Measurements from ENCODE around the gene SPOCK3. TPM values are rescaled to one million over a fixed set of nuclear protein-coding genes. Genes with fewer than 3 reads are reported as not detected.
"Not testable (repeated sequence)": the region's sequence is repeated elsewhere in the genome, so short reads cannot be mapped to it uniquely, and the experiment has no call there.

Gene SPOCK3
- total RNA-seq: 0.10 TPM

DNA sequence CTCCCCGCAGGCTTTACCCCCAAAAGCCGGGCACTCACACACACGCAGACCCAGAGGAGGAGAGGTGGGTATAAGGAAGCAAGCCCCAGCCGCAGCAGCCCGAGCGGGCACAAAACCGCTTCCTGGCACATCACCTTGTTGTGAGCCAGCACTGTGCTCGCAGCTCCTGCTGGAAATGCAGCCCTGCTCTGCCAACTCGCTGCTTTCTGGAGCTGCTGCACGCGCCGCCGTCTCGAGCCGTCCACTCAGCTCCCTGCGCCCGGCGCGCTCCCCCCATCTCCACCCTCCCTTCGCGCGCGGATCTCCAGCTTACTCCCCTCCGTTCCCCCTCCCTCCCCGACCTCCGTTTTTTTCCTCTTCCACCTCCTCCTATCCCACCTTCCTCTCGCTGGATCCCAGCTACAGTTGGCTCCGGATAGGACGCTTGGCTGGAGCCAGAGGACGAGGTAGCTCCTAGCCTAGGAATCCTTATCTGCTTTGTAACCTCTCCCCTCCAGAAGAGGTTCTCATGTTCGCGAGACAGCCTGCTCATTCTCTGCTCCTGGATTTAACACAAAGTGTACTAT is at the start of gene SPOCK3:
Gene SPOCK3, minus strand, starts transcription at position 179 of the 566 bp plus-strand sequence.
- Histone ChIP-seq H3K27me3 (ENCODE audit: insufficient read depth, low read length) (peaks cover 38% of the 10 kb centered on the region), H3K9me3 (ENCODE audit: low read depth, low read length) (no peaks in the 10 kb centered on the region), H3K4me3 (ENCODE audit: low read length) (peak within 1 kb of the TSS; percentile 34), H3K4me1 (ENCODE audit: insufficient read depth, low read length) (peaks cover 5% of the 10 kb centered on the region)

DNA sequence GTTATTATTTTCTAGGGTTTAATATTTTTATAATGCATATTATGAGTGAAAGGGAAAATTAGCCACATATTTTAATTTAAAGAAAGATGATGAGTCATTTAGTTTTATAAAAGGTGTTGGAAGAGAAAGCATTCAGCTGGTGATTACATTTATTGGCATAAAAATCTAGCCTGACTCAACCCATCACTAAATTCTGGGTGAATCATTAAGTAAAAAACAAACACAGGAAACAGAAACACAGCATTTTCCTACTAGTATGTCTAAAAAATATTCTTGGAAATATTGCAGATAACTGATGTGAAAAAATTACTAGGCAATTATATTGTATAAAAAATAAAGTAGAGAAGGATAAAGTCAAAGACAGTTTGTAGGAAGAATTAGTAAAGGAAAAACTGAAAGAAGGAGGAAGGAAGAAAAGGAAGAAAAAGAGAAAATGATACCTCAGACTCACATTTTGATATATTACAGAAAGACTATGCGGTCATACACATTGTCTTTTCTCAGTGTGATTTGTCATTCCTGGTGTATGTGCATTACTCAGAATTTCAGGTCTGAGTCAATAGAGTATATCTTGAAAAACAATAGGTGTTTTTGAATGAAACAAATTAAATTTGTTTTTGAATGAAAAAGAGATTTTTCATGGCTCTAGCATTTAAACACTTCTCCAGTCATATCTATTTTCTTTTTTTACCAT is 48.0 kb upstream of the SPOCK3 start:
- no peaks in the 10 kb centered on the region for H3K9me3 ChIP-seq (ENCODE audit: low read depth, low read length)
- no peak overlapping the region for H3K4me3 ChIP-seq (ENCODE audit: low read length)
- no peaks in the 10 kb centered on the region for H3K27me3 ChIP-seq (ENCODE audit: insufficient read depth, low read length)
- no peaks in the 10 kb centered on the region for H3K4me1 ChIP-seq (ENCODE audit: insufficient read depth, low read length)

DNA sequence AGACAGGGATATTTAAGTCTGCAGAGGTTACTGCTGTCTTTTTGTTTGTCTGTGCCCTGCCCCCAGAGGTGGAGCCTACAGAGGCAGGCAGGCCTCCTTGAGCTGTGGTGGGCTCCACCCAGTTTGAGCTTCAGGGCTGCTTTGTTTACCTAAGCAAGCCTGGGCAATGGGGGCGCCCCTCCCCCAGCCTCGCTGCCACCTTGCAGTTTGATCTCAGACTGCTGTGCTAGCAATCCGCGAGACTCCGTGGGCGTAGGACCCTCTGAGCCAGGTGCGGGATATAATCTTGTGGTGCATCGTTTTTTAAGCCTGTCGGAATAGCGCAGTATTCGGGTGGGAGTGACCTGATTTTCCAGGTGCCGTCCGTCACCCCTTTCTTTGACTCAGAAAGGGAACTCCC is 47.3 kb upstream of the SPOCK3 start:
- not testable (repeated sequence) for H3K4me3 ChIP-seq (ENCODE audit: low read length); H3K4me1 ChIP-seq (ENCODE audit: insufficient read depth, low read length); H3K27me3 ChIP-seq (ENCODE audit: insufficient read depth, low read length); H3K9me3 ChIP-seq (ENCODE audit: low read depth, low read length)

DNA sequence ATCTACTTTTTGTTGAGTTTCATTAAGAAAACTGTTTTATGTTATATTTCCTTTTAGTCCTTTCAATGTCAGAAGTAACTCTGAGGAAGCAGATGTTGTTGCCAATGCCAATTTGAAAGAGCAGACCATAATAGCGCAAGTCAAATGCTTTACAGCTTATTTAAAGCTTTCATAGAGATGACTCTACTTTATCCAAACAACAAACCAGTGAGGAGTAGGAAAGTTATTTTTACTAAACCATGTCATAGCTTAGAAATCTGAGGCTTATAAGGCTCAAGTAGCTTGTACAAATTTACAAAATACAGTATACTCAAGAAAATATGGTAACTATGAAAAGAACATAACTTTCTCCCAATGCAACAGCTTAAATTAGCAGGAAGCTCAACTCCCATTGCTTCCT is 40.1 kb upstream of the SPOCK3 start:
- H3K4me3 ChIP-seq (ENCODE audit: low read length): no peak overlapping the region
- H3K4me1 ChIP-seq (ENCODE audit: insufficient read depth, low read length): no peaks in the 10 kb centered on the region
- no peaks in the 10 kb centered on the region for H3K9me3 ChIP-seq (ENCODE audit: low read depth, low read length)
- no peaks in the 10 kb centered on the region for H3K27me3 ChIP-seq (ENCODE audit: insufficient read depth, low read length)

DNA sequence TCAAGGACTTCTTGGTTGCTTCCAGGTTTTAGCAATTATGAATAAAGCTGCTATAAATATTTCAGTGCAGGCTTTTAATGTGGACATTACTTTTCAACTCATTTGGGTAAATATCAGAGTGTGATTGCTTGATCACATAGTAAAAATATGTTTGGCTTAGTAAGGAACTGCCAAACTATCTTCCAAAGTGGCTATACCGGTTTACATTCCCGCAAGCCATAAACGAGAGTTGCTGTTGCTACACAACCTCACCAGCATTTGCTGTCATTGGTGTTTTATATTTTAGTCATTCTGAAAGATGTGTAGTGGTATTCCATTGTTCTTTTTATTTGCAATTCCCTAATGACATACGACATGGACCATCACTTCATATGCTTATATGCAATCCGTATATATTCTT is 30.9 kb upstream of the SPOCK3 start:
- Histone ChIP-seq H3K27me3 (ENCODE audit: insufficient read depth, low read length) (no peaks in the 10 kb centered on the region), H3K4me3 (ENCODE audit: low read length) (no peak overlapping the region), H3K4me1 (ENCODE audit: insufficient read depth, low read length) (no peaks in the 10 kb centered on the region), H3K9me3 (ENCODE audit: low read depth, low read length) (no peaks in the 10 kb centered on the region)

DNA sequence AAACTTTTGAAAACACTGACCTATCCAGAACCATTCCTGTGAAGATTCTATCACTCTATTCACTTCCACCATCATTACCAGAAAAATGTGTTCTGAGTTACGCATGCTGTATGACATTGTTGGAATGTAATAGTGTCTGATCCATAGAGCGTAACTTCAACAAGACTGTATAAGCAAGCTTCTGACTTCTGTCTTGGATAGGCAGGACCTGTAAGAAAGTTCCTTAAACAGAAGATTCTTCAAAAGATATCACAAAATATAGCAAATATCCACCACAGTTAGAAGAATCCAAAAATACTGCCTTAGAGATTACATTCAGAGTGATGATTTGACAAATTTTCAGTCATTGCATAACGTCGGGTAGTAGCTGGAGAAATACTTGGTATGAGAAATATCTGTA is 14.0 kb upstream of the SPOCK3 start:
- Histone ChIP-seq H3K9me3 (ENCODE audit: low read depth, low read length) (no peaks in the 10 kb centered on the region), H3K4me1 (ENCODE audit: insufficient read depth, low read length) (no peaks in the 10 kb centered on the region), H3K4me3 (ENCODE audit: low read length) (no peak overlapping the region), H3K27me3 (ENCODE audit: insufficient read depth, low read length) (no peaks in the 10 kb centered on the region)

DNA sequence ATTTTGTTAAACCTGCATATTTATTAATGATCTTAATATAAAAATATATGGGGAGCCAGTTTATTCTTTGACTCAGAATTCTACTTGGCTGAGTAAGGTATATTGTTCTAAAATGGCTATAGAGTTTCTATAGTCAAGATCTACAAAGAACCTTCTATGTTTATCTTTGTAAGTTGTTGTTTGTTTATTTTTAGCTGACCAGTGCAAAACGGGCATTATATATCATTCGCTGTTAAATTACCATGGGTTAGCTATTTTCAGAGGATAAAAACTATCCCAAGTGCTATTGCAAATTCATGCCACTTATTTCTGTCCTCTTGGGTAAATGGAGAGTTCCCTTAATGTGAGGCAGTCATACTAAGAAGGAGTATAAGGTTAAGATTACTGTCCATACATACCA is 5.3 kb upstream of the SPOCK3 start:
- Histone ChIP-seq H3K4me1 (ENCODE audit: insufficient read depth, low read length) (peaks cover 3% of the 10 kb centered on the region), H3K27me3 (ENCODE audit: insufficient read depth, low read length) (peaks cover 20% of the 10 kb centered on the region), H3K9me3 (ENCODE audit: low read depth, low read length) (no peaks in the 10 kb centered on the region), H3K4me3 (ENCODE audit: low read length) (no peak overlapping the region)

DNA sequence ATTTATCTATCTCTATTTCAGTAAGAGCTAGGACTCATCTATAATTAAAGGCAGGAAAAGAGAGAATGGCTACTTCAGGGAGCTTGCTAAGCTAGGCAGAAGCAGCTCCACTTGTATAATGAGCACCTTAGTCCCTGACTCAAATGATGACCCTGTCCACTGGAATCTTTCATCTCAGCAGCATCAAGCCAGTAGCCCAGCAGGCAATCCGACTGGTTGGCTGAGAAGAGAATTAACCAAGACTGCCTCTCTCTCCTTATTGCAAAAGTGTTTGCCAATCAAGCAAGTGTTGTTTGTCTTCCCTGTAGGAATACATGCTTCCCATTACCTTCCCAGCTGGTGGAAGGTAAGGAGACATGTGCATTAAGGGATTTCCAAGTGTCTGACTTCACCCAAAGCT is 3.9 kb upstream of the SPOCK3 start:
- Histone ChIP-seq H3K9me3 (ENCODE audit: low read depth, low read length) (no peaks in the 10 kb centered on the region), H3K4me1 (ENCODE audit: insufficient read depth, low read length) (peaks cover 5% of the 10 kb centered on the region), H3K27me3 (ENCODE audit: insufficient read depth, low read length) (peaks cover 33% of the 10 kb centered on the region)

DNA sequence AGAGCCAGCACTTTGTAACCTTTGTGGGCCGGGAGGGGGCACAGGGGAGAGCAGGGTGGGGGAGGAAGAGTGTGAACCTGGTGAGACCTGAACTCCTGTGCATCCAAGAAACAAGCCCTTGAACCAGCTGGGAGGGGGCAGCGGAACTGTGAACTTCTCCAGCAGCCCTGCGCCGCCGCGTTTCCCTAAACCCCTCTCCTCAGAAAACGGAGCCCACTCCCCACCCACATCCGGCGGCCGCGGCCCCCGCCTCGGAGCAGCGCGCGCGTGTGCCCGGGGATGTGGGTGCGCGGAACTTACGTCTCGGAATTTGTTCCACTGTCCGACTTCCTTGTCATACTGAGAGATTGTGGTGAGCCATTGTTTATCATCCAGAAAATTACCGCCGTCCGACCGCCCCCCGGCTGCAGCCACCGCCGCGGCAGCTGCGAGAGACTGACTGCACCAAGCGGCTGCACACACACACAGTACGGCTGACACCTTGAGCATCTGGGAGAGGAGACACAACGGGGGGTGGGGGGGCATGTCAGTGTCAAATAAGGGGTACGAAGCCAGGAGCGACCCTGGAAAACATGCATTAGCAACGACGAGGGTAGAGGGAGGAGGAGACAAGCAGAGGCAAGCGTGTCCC is 494 bp downstream of the SPOCK3 start:
- H3K27me3 ChIP-seq (ENCODE audit: insufficient read depth, low read length): peaks cover 38% of the 10 kb centered on the region

More for the DNA sequence above, 3.9 kb upstream of the SPOCK3 start:
- H3K4me3 ChIP-seq (ENCODE audit: low read length): no peak overlapping the region

DNA sequence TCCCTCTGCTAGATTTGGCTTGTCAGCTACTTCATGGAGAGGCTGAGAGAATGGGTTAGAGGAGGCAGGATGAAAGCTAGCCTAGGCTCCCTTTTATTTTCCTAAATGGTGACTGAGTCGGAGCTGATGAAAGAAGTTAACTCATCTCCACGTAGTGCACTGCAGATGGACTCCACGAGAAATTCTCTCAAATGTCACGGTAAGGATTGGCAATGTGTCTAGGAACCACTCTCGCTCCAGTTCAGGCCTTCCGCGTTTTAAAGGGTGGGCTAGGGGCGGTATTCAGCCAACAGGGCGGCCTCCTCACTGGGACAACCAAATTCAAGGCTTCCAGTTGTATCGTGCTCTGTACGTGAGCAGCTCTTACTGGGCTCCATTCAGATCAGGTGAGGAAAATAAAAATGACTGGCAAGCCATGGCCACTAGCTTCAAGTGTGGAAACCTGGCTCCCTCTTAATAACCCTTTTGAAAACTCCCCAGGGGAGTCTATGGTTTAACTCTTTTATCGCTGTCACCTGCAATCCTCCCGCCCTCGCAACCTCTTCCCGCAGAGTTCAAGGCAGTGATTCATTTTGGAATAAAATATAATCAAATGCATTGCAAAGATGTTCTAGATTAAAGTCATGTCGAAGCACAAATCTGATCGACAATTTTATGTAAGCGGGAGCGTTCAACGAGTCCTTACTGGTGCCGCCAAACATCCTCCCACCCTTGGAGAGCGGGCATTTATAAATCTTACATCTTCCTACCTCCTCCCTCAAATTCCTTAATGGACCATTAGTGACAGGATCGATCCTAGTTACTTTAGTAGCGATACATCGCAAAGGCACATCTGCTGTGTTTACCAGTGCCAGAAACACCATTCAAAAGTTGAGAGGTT is 1.2 kb downstream of the SPOCK3 start:
- H3K9me3 ChIP-seq (ENCODE audit: low read depth, low read length): no peaks in the 10 kb centered on the region
- peaks cover 35% of the 10 kb centered on the region for H3K27me3 ChIP-seq (ENCODE audit: insufficient read depth, low read length)
- peaks cover 5% of the 10 kb centered on the region for H3K4me1 ChIP-seq (ENCODE audit: insufficient read depth, low read length)
- no peak overlapping the region for H3K4me3 ChIP-seq (ENCODE audit: low read length)

More for the DNA sequence above, 494 bp downstream of the SPOCK3 start:
- Histone ChIP-seq H3K4me3 (ENCODE audit: low read length) (peak overlapping the region; percentile 34), H3K9me3 (ENCODE audit: low read depth, low read length) (no peaks in the 10 kb centered on the region), H3K4me1 (ENCODE audit: insufficient read depth, low read length) (peaks cover 5% of the 10 kb centered on the region)

DNA sequence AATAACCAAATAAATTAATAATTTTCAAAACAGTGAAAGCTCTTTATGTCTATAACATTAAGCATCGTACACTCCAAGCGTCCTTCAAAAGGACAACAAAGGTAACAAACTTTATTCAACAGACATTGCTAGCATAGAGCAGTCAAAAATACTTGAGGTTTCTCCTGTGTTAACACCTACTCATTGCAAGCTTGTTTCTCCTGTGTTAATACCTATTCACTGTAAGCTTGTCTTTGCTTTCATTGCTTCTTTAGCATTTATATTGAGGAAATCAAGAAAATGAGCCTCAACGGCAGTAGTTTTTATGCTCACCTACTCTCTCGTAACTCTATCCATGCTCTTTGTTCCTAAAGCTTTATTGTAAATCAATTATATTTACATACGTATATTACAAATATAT is 3.5 kb downstream of the SPOCK3 start:
- Histone ChIP-seq H3K9me3 (ENCODE audit: low read depth, low read length) (no peaks in the 10 kb centered on the region), H3K4me3 (ENCODE audit: low read length) (no peak overlapping the region), H3K27me3 (ENCODE audit: insufficient read depth, low read length) (peaks cover 28% of the 10 kb centered on the region), H3K4me1 (ENCODE audit: insufficient read depth, low read length) (peaks cover 5% of the 10 kb centered on the region)

DNA sequence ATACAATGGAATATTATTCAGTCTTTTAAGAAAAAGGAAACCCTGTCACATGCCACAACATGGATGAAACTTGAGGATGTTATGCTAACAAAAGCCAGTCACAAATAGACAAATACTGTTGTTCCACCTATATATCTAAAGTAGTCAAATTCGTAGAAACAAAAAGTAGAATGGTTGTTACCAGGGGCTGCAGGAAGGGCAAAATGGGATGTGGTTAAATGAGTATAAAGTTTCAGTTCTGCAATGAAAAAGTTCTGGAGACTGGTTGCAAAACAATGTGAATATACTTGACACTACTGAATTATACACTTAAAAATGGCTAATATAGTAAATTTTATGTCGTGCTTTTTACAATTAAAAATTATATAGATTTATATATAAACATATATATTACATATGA is 12.2 kb downstream of the SPOCK3 start:
- Histone ChIP-seq H3K4me1 (ENCODE audit: insufficient read depth, low read length) (peaks cover 8% of the 10 kb centered on the region), H3K9me3 (ENCODE audit: low read depth, low read length) (no peaks in the 10 kb centered on the region), H3K4me3 (ENCODE audit: low read length) (no peak overlapping the region), H3K27me3 (ENCODE audit: insufficient read depth, low read length) (no peaks in the 10 kb centered on the region)

DNA sequence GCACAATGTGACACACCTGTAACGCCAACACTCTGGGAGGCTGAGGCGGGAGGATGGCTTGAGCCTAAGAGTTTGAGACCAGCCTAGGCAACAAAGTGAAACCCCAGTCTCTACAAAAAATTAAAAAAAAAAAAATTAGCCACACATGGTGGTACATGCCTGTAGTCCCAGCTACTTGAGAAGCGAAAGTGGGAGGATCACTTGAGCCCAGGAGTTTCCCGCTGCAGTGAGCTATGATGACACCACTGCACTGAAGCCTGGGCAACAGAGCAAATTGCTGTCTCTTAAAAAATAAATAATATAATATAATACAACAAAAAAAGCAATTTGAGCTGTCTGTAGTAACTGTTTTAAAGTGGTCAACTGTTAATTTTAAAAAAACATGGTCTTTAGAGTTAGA is 13.2 kb downstream of the SPOCK3 start:
- Histone ChIP-seq H3K4me1 (ENCODE audit: insufficient read depth, low read length) (peaks cover 8% of the 10 kb centered on the region), H3K9me3 (ENCODE audit: low read depth, low read length) (no peaks in the 10 kb centered on the region), H3K27me3 (ENCODE audit: insufficient read depth, low read length) (no peaks in the 10 kb centered on the region), H3K4me3 (ENCODE audit: low read length) (no peak overlapping the region)

DNA sequence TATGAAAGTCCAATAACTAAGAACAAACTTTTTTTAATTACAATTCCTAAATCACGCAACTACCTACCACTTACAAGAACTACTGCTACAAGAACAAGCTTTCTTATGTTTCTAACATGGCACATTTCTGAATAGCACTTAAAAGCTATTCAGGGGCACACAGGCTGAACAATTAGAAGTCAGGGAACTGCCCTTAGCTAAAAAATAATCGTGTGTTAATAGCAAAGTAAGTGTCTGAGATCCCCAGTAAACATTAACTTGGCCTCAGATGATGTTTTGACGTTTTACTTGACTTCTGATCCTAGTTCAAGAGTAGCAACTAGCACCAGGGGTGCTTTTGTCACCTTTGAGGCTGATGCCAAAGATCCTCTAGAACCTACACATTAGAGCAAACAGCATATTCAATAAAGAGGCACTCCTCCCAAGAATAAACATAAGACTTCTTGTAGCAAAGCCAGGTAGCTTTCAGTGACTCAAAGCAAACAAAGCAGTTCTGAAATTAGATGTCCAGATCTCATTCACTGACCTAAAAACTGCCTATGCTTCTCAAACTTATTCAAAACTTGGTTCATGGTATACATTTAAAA is 16.2 kb downstream of the SPOCK3 start:
- peaks cover 8% of the 10 kb centered on the region for H3K4me1 ChIP-seq (ENCODE audit: insufficient read depth, low read length)
- H3K4me3 ChIP-seq (ENCODE audit: low read length): no peak overlapping the region
- H3K27me3 ChIP-seq (ENCODE audit: insufficient read depth, low read length): no peaks in the 10 kb centered on the region
- H3K9me3 ChIP-seq (ENCODE audit: low read depth, low read length): no peaks in the 10 kb centered on the region

DNA sequence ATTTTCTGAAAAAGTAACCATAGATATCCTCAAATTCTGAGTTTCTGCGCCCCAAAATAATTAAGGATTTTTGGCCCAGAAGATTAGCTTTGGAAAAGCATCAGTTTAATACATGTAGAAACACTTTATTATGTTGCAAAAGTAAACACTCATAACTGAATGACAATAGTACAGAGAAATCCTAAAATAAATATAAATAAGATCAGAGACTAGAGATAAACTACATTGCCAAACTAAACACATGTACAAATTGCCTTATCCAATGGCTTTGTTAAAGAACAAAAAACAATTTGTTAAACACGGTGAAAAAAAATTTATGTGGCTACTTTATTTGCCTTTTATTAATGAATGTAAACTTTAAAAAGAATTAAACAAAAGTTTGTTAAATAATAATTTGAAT is 17.5 kb downstream of the SPOCK3 start:
- Histone ChIP-seq H3K9me3 (ENCODE audit: low read depth, low read length) (no peaks in the 10 kb centered on the region), H3K27me3 (ENCODE audit: insufficient read depth, low read length) (no peaks in the 10 kb centered on the region), H3K4me1 (ENCODE audit: insufficient read depth, low read length) (peaks cover 8% of the 10 kb centered on the region), H3K4me3 (ENCODE audit: low read length) (no peak overlapping the region)

Measured in mononuclear cell (primary cell).